Lower lobe of right lung (tissue), 2 donors: ENCODE data around the gene GPD2. TPM values are rescaled to one million over a fixed set of nuclear protein-coding genes. Genes with fewer than 3 reads are reported as not detected.

Experiments used
- ATAC-seq, 2 donors: fragments of 200-7000 bp; cut with Tn5 transposase; one replicate each; pipeline ENCODE4 v1.9.1; 2020 to 2022; ENCODE audit warnings: mild to moderate bottlenecking in 2 of 2, moderate library complexity in 2 of 2
- DNase-seq: peaks from one replicate; pipeline ENCODE4 v3.0.0-alpha.2; 2020
- H3K27ac ChIP-seq: fragments of 200-600 bp; one replicate; pipeline ENCODE4 v1.8.0; 2022
- H3K27me3 ChIP-seq: fragments of 200-600 bp; one replicate; pipeline ENCODE4 v1.8.0; 2022; ENCODE audit warnings: low read depth
- H3K36me3 ChIP-seq: fragments of 200-600 bp; one replicate; pipeline ENCODE4 v1.8.0; 2022; ENCODE audit warnings: mild to moderate bottlenecking
- H3K4me1 ChIP-seq: fragments of 200-600 bp; one replicate; pipeline ENCODE4 v1.8.0; 2022
- H3K4me3 ChIP-seq: fragments of 200-600 bp; one replicate; pipeline ENCODE4 v1.8.0; 2022; ENCODE audit warnings: mild to moderate bottlenecking
- H3K9me3 ChIP-seq: fragments of 200-600 bp; one replicate; pipeline ENCODE4 v1.8.0; 2022
- intact Hi-C: fragments of 100-400 bp; cut with DNase I; formaldehyde crosslinking; loops from one replicate; pipeline ENCODE4 v1.11.0; 2022
- total RNA-seq: library from RNA; stranded (reverse); fragmentation: NEBNext Ultra II Directional; extraction: Animal tissue kit (Norgen Biotek cat#: 25700); gene quantifications from one replicate; pipeline ENCODE4 v1.2.1, GENCODE V29; 2021
- TF ChIP-seq, protein P1 (sequence below): fragments of 200-600 bp; IDR thresholded peaks from one replicate; pipeline ENCODE4 v1.8.0; 2022; ENCODE audit warnings: antibody characterized with exemption, mild to moderate bottlenecking
- donor health status: DM: no; HTN: yes; CAD: no; lungs with severe emphysema.

Gene GPD2
- total RNA-seq, 1 donor from 2014 or later: 50.4 TPM

DNA sequence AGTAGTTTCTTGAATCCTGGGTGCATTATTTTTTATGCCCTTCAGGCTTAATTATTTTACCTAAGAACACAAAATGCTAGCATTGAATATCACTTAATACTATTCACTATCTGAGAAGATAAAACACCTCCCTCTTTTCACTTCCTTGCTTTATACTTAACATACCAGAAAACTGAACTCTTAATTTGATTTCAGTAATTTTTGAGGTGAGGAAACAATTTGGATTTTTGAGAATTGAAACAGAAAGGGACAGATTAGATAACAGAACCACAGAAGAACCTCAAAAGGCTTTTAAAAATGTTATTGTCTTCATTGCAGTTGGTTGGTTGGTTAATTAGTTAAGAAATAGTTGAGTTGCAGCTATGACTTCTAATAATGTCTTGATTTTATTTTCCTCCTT is 69.5 kb downstream of the GPD2 start:
- intact Hi-C loops: no loop called here
- TF ChIP-seq, protein P1, sequence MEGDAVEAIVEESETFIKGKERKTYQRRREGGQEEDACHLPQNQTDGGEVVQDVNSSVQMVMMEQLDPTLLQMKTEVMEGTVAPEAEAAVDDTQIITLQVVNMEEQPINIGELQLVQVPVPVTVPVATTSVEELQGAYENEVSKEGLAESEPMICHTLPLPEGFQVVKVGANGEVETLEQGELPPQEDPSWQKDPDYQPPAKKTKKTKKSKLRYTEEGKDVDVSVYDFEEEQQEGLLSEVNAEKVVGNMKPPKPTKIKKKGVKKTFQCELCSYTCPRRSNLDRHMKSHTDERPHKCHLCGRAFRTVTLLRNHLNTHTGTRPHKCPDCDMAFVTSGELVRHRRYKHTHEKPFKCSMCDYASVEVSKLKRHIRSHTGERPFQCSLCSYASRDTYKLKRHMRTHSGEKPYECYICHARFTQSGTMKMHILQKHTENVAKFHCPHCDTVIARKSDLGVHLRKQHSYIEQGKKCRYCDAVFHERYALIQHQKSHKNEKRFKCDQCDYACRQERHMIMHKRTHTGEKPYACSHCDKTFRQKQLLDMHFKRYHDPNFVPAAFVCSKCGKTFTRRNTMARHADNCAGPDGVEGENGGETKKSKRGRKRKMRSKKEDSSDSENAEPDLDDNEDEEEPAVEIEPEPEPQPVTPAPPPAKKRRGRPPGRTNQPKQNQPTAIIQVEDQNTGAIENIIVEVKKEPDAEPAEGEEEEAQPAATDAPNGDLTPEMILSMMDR: no peak

GRCh38 chr2:156511122-156511521 is 74.9 kb downstream of the GPD2 start:
- H3K27ac ChIP-seq: no peak overlapping the region
- intact Hi-C loops: no loop called here
- H3K4me3 ChIP-seq: no peak overlapping the region
- no peaks in the 10 kb centered on the region for H3K9me3 ChIP-seq
- no peaks in the 10 kb centered on the region for H3K4me1 ChIP-seq
- DNase-seq (no peak), ATAC-seq (no peak)
- TF ChIP-seq, protein P1: no peak
- H3K36me3 ChIP-seq: peaks cover 29% of the 10 kb centered on the region
- H3K27me3 ChIP-seq: no peaks in the 10 kb centered on the region

More for the DNA sequence above, 69.5 kb downstream of the GPD2 start:
- ATAC-seq: no peak
- Histone ChIP-seq H3K36me3 (no peaks in the 10 kb centered on the region), H3K9me3 (no peaks in the 10 kb centered on the region), H3K4me1 (no peaks in the 10 kb centered on the region), H3K4me3 (no peak overlapping the region), H3K27me3 (no peaks in the 10 kb centered on the region), H3K27ac (no peak overlapping the region)
- no peak for DNase-seq

DNA sequence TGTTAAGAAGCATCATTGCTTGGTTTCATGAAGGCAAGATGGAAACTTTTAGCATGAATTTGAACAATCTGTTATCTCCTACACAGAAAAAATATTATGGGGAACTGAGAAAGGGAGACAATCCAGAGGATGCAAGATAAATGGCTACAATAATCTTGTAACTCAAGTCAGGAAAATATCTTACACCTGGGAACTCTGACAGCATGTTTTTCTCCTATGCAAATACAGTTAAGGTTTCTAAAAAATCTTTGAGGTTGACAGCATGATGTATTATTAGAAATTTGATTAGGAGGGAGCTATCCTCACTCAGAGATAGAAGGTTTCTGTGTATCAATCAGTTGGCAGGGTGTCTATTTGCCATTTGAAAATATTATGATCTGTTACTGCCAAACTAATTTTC is 75.6 kb downstream of the GPD2 start:
- ATAC-seq (no peak), DNase-seq (no peak)
- Histone ChIP-seq H3K9me3 (no peaks in the 10 kb centered on the region), H3K4me1 (no peaks in the 10 kb centered on the region), H3K36me3 (peaks cover 29% of the 10 kb centered on the region), H3K27ac (no peak overlapping the region), H3K27me3 (no peaks in the 10 kb centered on the region), H3K4me3 (no peak overlapping the region)
- TF ChIP-seq, protein P1: no peak
- intact Hi-C loops: no loop called here

GRCh38 chr2:156512451-156512850 is 76.3 kb downstream of the GPD2 start:
- DNase-seq: no peak
- Histone ChIP-seq H3K36me3 (peaks cover 29% of the 10 kb centered on the region), H3K4me1 (no peaks in the 10 kb centered on the region), H3K4me3 (no peak overlapping the region), H3K27me3 (no peaks in the 10 kb centered on the region), H3K27ac (no peak overlapping the region), H3K9me3 (no peaks in the 10 kb centered on the region)
- intact Hi-C loops: no loop called here
- TF ChIP-seq, protein P1: no peak
- no peak for ATAC-seq

DNA sequence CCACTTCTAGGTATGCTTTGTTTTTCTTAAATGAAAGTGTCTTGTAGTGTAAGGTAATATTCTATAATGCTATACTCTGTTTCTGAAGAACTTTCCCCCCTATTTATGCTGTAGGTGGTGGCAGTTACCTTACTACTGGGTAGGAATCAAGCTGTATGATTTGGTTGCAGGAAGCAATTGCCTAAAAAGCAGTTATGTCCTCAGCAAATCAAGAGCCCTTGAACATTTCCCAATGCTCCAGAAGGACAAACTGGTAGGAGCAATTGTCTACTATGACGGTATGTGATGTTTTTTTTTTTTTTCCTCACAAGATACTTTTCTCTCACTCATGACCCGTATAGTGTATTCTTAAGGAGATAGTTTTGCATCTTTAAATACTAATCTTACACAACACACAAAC is 77.0 kb downstream of the GPD2 start:
- no peak overlapping the region for H3K27ac ChIP-seq
- H3K4me1 ChIP-seq: no peaks in the 10 kb centered on the region
- ATAC-seq (peak in 1 of 2 donors; percentile 73), DNase-seq (no peak)
- H3K36me3 ChIP-seq: peaks cover 29% of the 10 kb centered on the region
- no peaks in the 10 kb centered on the region for H3K9me3 ChIP-seq
- TF ChIP-seq, protein P1: no peak
- H3K4me3 ChIP-seq: no peak overlapping the region
- H3K27me3 ChIP-seq: no peaks in the 10 kb centered on the region
- intact Hi-C loops: no loop called here

DNA sequence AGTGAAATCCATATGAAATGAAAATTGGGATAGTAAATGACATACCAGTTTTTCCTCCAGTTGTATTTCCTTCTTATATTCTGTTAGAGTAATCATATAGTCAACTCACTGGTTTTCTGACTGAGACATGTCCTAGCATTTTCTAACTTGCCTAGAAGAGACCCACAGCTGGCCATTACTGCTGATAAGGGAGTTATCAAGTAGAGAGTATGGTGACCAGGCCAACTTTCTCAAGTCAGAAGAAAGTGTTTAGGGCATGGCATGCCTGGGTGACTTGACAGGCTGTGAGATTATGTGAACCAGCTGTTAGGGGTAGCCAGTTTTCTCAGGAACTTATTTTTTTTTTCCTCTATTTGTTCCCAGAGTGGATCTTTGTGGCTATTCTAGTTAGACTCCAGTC is 81.2 kb downstream of the GPD2 start:
- Histone ChIP-seq H3K27ac (no peak overlapping the region), H3K4me1 (no peaks in the 10 kb centered on the region), H3K27me3 (no peaks in the 10 kb centered on the region), H3K9me3 (no peaks in the 10 kb centered on the region), H3K36me3 (peaks cover 20% of the 10 kb centered on the region), H3K4me3 (no peak overlapping the region)
- intact Hi-C loops: no loop called here
- TF ChIP-seq, protein P1: no peak
- ATAC-seq (peak in 1 of 2 donors; percentile 39), DNase-seq (no peak)
